ENCODE measurements around the gene MRPL37. TPM values are rescaled to one million over a fixed set of nuclear protein-coding genes. Genes with fewer than 3 reads are reported as not detected.

Gene MRPL37
- total and polyA plus RNA-seq, 2 of the 4 experiments (the other 2 are of a cell fraction) = 42.8 to 132 TPM

DNA sequence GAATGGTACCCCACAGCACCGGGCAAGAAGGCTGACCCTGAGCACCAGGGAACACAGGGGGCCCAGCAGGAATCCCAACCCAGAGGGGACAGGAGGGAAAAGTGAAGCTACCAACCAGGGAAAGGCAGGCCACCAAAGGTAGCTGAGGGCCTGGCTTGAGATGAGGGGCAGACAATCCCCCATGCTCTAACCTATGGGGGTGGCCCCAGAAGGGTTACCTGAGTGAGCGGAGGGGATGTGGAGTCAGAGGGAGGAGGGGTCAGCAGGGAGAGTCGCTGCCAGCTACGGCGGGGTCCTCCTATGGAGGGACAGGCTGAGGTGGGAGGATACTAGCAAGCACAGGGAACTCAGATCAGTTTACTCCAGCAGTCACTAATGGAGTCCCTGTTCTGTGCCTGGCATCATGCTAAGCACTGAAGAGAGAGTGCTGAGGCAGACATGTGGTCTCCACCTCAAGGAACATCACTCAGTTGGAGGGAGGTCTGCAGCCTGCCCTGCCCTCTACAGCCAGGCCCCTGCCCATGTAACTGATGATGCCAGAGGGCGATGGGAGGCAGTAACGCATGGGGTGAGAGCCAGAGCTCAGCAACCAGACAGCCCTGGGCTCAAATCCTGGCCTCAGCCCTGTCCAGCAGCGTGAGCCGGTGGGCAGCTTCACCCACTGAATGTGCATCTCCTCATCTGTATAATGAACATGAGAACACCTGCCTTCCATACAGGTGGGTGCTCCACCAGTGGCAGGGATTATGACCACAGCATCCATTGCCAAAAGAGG lies 21.5 kb upstream of the MRPL37 start:
- Histone ChIP-seq H3K14ac (replicated peaks; ENCODE audit: low read depth, low read length) (no peak overlapping the region), H3K23ac (ENCODE audit: low read depth, low read length) (no peak overlapping the region), H4K5ac (ENCODE audit: low read depth, low read length) (no peak overlapping the region), H3K9me1 (ENCODE audit: insufficient read depth, low read length) (no peaks in the 10 kb centered on the region), H3K4me1 (ENCODE audit: control insufficient read depth, insufficient read depth, low read length) (no peaks in the 10 kb centered on the region), H2AK9ac (replicated peaks; ENCODE audit: low read depth, low read length, poor library complexity) (no peak overlapping the region), H4K20me1 (ENCODE audit: insufficient read depth, low read length) (no peaks in the 10 kb centered on the region), H3K36me3 (ENCODE audit: control insufficient read depth, insufficient read depth, low read length) (peaks cover 2% of the 10 kb centered on the region; the same call in 1 of the 2 replicates), H3K9me3 (ENCODE audit: control insufficient read depth, insufficient read depth, low read length) (no peaks in the 10 kb centered on the region), H2AFZ (replicated peaks; ENCODE audit: low read length, poor library complexity) (no peak overlapping the region), H2BK120ac (ENCODE audit: low read depth, low read length) (no peak overlapping the region), H2BK5ac (ENCODE audit: low read depth, low read length, poor library complexity, severe bottlenecking) (no peak overlapping the region), H2BK20ac (ENCODE audit: low read depth, low read length) (no peak overlapping the region), H4K8ac (ENCODE audit: low read depth in 2 of 2, low read length in 2 of 2) (no peak overlapping the region), H3K4me3 (ENCODE audit: insufficient read depth, low read depth, low read length) (no peak overlapping the region), H3K4me2 (ENCODE audit: low read depth, low read length) (no peak overlapping the region), H3K9ac (ENCODE audit: low read depth, low read length) (no peak overlapping the region), H2AK5ac (ENCODE audit: low read depth, low read length) (no peak overlapping the region), H3K56ac (ENCODE audit: extremely low read depth, insufficient read depth, low read length) (no peak overlapping the region), H2BK15ac (ENCODE audit: low read depth, low read length) (no peak overlapping the region), H3K4ac (ENCODE audit: low read depth, low read length) (no peak overlapping the region), H3K79me1 (ENCODE audit: low read depth in 1 of 2, low read length in 2 of 2) (no peaks in the 10 kb centered on the region), H4K91ac (ENCODE audit: insufficient read depth, low read depth, low read length) (no peak overlapping the region), H3K27ac (ENCODE audit: insufficient read depth, low read length) (no peak overlapping the region), H3K18ac (ENCODE audit: low read depth, low read length) (no peak overlapping the region), H3K27me3 (ENCODE audit: control insufficient read depth, insufficient read depth, low read length) (no peaks in the 10 kb centered on the region)
- DNase-seq (no peak), ATAC-seq (ENCODE audit: low read depth) (no peak)
- BruUV-seq (replicated peaks) = no TSS peak
- dilution Hi-C loops (cut with HindIII; ENCODE audit: low sequenced_read_pairs, unreplicated experiment) = no loop called here
- intact Hi-C loops (cut with micrococcal nuclease) = no loop called here
- CTCF ChIA-PET = interaction anchor here (0.6 kb wide), 1 partner anchor 363 kb away, joined by 3 read pairs; no protein-coding TSS in a partner anchor
- TF ChIP-seq NFE2L2 (IDR thresholded peaks at IDR 0.05; ENCODE audit: low read depth, low read length) (no peak), MAZ (IDR thresholded peaks at IDR 0.05; ENCODE audit: borderline replicate concordance, low read depth, low read length) (no peak), SMC3 (IDR thresholded peaks at IDR 0.05; ENCODE audit: low read depth, low read length) (no peak)
- TF ChIP-seq, protein P1, sequence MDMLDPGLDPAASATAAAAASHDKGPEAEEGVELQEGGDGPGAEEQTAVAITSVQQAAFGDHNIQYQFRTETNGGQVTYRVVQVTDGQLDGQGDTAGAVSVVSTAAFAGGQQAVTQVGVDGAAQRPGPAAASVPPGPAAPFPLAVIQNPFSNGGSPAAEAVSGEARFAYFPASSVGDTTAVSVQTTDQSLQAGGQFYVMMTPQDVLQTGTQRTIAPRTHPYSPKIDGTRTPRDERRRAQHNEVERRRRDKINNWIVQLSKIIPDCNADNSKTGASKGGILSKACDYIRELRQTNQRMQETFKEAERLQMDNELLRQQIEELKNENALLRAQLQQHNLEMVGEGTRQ (IDR thresholded peaks at IDR 0.05; ENCODE audit: low read depth, low read length) = no peak
- POLR2A ChIA-PET (ENCODE audit: unreplicated experiment) = no interaction called here
- in situ Hi-C loops (cut with MboI; ENCODE audit: low sequenced_read_pairs) = no loop called here
- WGBS, 2 experiments (ENCODE audit: extremely low coverage in 2 of 2, insufficient read length in 1 of 2) = 87% methylated on average over 3 of the region's 9 CpGs; no CpG with 5 or more reads in 1 of the 2 experiments

All from IMR-90 (cell line).